Right forelimb (tissue), 1 donor: ENCODE data around the gene SLAMF8.

Experiments
- DNase-seq: peaks from one replicate; pipeline ENCODE4 v3.0.0-alpha.2; 2018

The SLAMF8 gene

GRCh38 chr1:159849626-159850366 is 23.1 kb downstream of the SLAMF8 start:
- DNase-seq = no peak

GRCh38 chr1:159851407-159851806 is 24.7 kb downstream of the SLAMF8 start:
- no peak for DNase-seq

GRCh38 chr1:159853417-159854115 is 26.9 kb downstream of the SLAMF8 start:
- DNase-seq = no peak

GRCh38 chr1:159854116-159854692 is 27.5 kb downstream of the SLAMF8 start:
- DNase-seq = peak; percentile 76

GRCh38 chr1:159854693-159855192 is 28.1 kb downstream of the SLAMF8 start:
- DNase-seq = peak; percentile 90

- DNase-seq = no peak
Observed at GRCh38 chr1:159855709-159856108, 29.0 kb downstream of the SLAMF8 start.

GRCh38 chr1:159856576-159856975 is 29.9 kb downstream of the SLAMF8 start:
- DNase-seq = no peak

GRCh38 chr1:159857889-159858288 is 31.2 kb downstream of the SLAMF8 start:
- no peak for DNase-seq

- no peak for DNase-seq
Observed at GRCh38 chr1:159859767-159860322, 33.2 kb downstream of the SLAMF8 start.

- no peak for DNase-seq
Observed at GRCh38 chr1:159860456-159860855, 33.8 kb downstream of the SLAMF8 start.

- DNase-seq = no peak
Observed at GRCh38 chr1:159861218-159861617, 34.5 kb downstream of the SLAMF8 start.

GRCh38 chr1:159862031-159862430 is 35.4 kb downstream of the SLAMF8 start:
- no peak for DNase-seq

- DNase-seq = no peak
Observed at GRCh38 chr1:159862557-159862956, 35.9 kb downstream of the SLAMF8 start, which contains the start of gene VSIG8. Gene VSIG8, minus strand, starts transcription at chr1:159862657. Its CDS starts 136 bp downstream, at chr1:159862521.

GRCh38 chr1:159864262-159864661 is 37.6 kb downstream of the SLAMF8 start:
- no peak for DNase-seq

- DNase-seq = no peak
Observed at GRCh38 chr1:159866066-159866465, 39.4 kb downstream of the SLAMF8 start.

- DNase-seq = no peak
Observed at GRCh38 chr1:159866905-159867663, 40.4 kb downstream of the SLAMF8 start.

GRCh38 chr1:159867664-159868026 is 41.0 kb downstream of the SLAMF8 start:
- DNase-seq = no peak

- DNase-seq = no peak
Observed at GRCh38 chr1:159868766-159869165, 42.1 kb downstream of the SLAMF8 start.

- DNase-seq = no peak
Observed at GRCh38 chr1:159869173-159869572, 42.5 kb downstream of the SLAMF8 start.

GRCh38 chr1:159869607-159870006 is 42.9 kb downstream of the SLAMF8 start:
- DNase-seq = no peak

- no peak for DNase-seq
Observed at GRCh38 chr1:159870704-159871103, 44.0 kb downstream of the SLAMF8 start.

GRCh38 chr1:159872891-159873290 is 46.2 kb downstream of the SLAMF8 start:
- no peak for DNase-seq
